B cell (primary cell): Measurements from ENCODE around the gene VAV2. TPM values are rescaled to one million over a fixed set of nuclear protein-coding genes. Genes with fewer than 3 reads are reported as not detected.

Source experiments
- ATAC-seq: fragments of 200-7000 bp; cut with Tn5 transposase; one replicate; pipeline ENCODE4 v1.10.0; 2021; ENCODE audit warnings: low read depth, mild to moderate bottlenecking, moderate number of reproducible peaks, moderate library complexity
- CTCF ChIA-PET: fragments of 350-600 bp; sonication (Branson Sonifier 250); formaldehyde crosslinking; loops from one replicate; lab custom pipeline; 2021; ENCODE audit warnings: antibody characterized with exemption, inconsistent platforms; lab: Charles Lee
- POLR2A ChIA-PET: fragments of 350-600 bp; sonication (Branson Sonifier 250); formaldehyde crosslinking; loops from one replicate; lab custom pipeline; 2021; ENCODE audit warnings: antibody characterized with exemption; lab: Charles Lee
- DNase-seq: peaks from one replicate; pipeline ENCODE4 v3.0.0; 2013
- H2AFZ ChIP-seq: 2 replicates; pipeline ENCODE4 v1.6.1; 2012; ENCODE audit warnings: mild to moderate bottlenecking, low read depth, low read length; ENCODE audit not compliant: insufficient read depth, poor library complexity, severe bottlenecking
- H3K27ac ChIP-seq, 2 donors: 1 replicate in 1 of 2; 2 replicates in 1 of 2; pipeline ENCODE4 v1.5.1; 2012 to 2013; ENCODE audit warnings: low read length in 2 of 2, mild to moderate bottlenecking in 2 of 2, moderate library complexity in 1 of 2
- H3K27me3 ChIP-seq, 4 experiments: fragments of 200-600 bp in 1 of 4; sonication (generic) in 1 of 4; replicated peaks in 1 of 4; 1 replicate in 2 of 4; 2 replicates in 2 of 4; pipeline versions ENCODE4 v1.6.1 to v1.7.0; 2013 to 2016; ENCODE audit warnings: low read length in 3 of 4, mild to moderate bottlenecking in 2 of 4, mixed read lengths in 1 of 4, moderate library complexity in 1 of 4; ENCODE audit not compliant: insufficient read depth in 4 of 4, control insufficient read depth in 3 of 4; ENCODE audit errors: control extremely low read depth in 1 of 4
- H3K36me3 ChIP-seq, 2 experiments: replicated peaks in 1 of 2; 1 replicate in 1 of 2; 2 replicates in 1 of 2; pipeline versions ENCODE4 v1.6.1 to v1.7.1; 2013; ENCODE audit warnings: low read length in 1 of 2; ENCODE audit not compliant: insufficient read depth in 2 of 2, control insufficient read depth in 1 of 2; ENCODE audit errors: control extremely low read depth in 1 of 2, extremely low read depth in 1 of 2
- H3K4me1 ChIP-seq, 2 donors: fragments of 200-600 bp in 1 of 2; sonication (generic) in 1 of 2; 1 replicate in 1 of 2; 2 replicates in 1 of 2; pipeline versions ENCODE4 v1.5.1 to v1.6.1; 2013 to 2017; ENCODE audit warnings: low read length in 2 of 2; ENCODE audit not compliant: control insufficient read depth in 2 of 2, insufficient read depth in 2 of 2
- H3K4me2 ChIP-seq: replicated peaks from 2 replicates; pipeline ENCODE3; 2012; ENCODE audit warnings: mild to moderate bottlenecking, low read depth, low read length; ENCODE audit not compliant: poor library complexity, severe bottlenecking
- H3K4me3 ChIP-seq, 5 experiments: fragments of 200-600 bp in 1 of 5; sonication (generic) in 1 of 5; 1 replicate in 3 of 5; 2 replicates in 2 of 5; pipeline versions ENCODE4 v1.5.1 to v1.7.0; 2011 to 2016; ENCODE audit warnings: low read length in 4 of 5, mild to moderate bottlenecking in 4 of 5, low read depth in 2 of 5, control low read depth in 1 of 5, moderate library complexity in 1 of 5; ENCODE audit not compliant: insufficient read depth in 1 of 5; ENCODE audit errors: control extremely low read depth in 1 of 5, extremely low read depth in 1 of 5
- H3K79me2 ChIP-seq: fragments of 200-600 bp; sonication (generic); one replicate; pipeline ENCODE4 v1.6.0; 2016; ENCODE audit warnings: low read length; ENCODE audit not compliant: control insufficient read depth, insufficient read depth
- H3K9ac ChIP-seq: fragments of 200-600 bp; sonication (generic); 2 replicates; pipeline ENCODE4 v1.6.1; 2017; ENCODE audit warnings: mild to moderate bottlenecking, low read length, moderate library complexity
- H3K9me3 ChIP-seq, 3 donors: one replicate each; pipeline versions ENCODE4 v1.6.1 to v1.7.1; 2013; ENCODE audit warnings: low read length in 2 of 3; ENCODE audit not compliant: control insufficient read depth in 2 of 3, insufficient read depth in 1 of 3; ENCODE audit errors: control extremely low read depth in 1 of 3
- H4K20me1 ChIP-seq: 2 replicates; pipeline ENCODE4 v1.6.0; 2012; ENCODE audit warnings: mild to moderate bottlenecking, low read length; ENCODE audit not compliant: insufficient read depth, control insufficient read depth, poor library complexity, severe bottlenecking
- H3K27ac Mint-ChIP-seq: one replicate; pipeline ENCODE4 v1.8.0; 2021; ENCODE audit warnings: mixed read lengths
- H3K27me3 Mint-ChIP-seq: one replicate; pipeline ENCODE4 v1.8.0; 2021; ENCODE audit warnings: mixed read lengths
- H3K4me1 Mint-ChIP-seq: one replicate; pipeline ENCODE4 v1.8.0; 2021; ENCODE audit warnings: mixed read lengths
- H3K4me3 Mint-ChIP-seq: one replicate; pipeline ENCODE4 v1.8.0; 2021; ENCODE audit warnings: mixed read lengths
- H3K9me3 Mint-ChIP-seq: one replicate; pipeline ENCODE4 v1.8.0; 2022; ENCODE audit warnings: mixed read lengths; ENCODE audit not compliant: insufficient read depth
- EZH2 ChIP-seq: IDR thresholded peaks from 2 replicates; pipeline ENCODE4 v1.6.1; 2012; ENCODE audit warnings: borderline replicate concordance, low read depth, mild to moderate bottlenecking, moderate library complexity, low read length; ENCODE audit not compliant: insufficient read depth, poor library complexity, severe bottlenecking
- WGBS: methylation state at CpG from one replicate; pipeline ENCODE4 v1.1.5; 2013; ENCODE audit warnings: missing lambda C conversion rate; ENCODE audit not compliant: insufficient coverage; 5-methylcytosine and 5-hydroxymethylcytosine counted together
- intact Hi-C: fragments of 100-400 bp; cut with micrococcal nuclease; formaldehyde crosslinking; loops from one replicate; pipeline ENCODE4 v1.10.0; 2022
- polyA plus RNA-seq: library from polyadenylated mRNA; depleted of rRNA; stranded (reverse); fragments of >200 nt; gene quantifications from 2 replicates; pipeline ENCODE4 v1.2.3, GENCODE V29; 2012
- total RNA-seq, 2 donors: library from RNA; stranded (reverse); fragments of 120-200 nt in 1 of 2; gene quantifications; 1 replicate in 1 of 2; 2 replicates in 1 of 2; pipeline versions ENCODE4 v1.2.3 to v1.2.4, GENCODE V29; 2013 to 2022
- TF ChIP-seq, protein P1 (sequence below): fragments of 200-600 bp; IDR thresholded peaks from one replicate; pipeline ENCODE4 v1.8.0; 2022; ENCODE audit warnings: antibody characterized with exemption, mild to moderate bottlenecking

Gene VAV2
- total and polyA plus RNA-seq, 2 donors (not counting 1 experiment from before 2014, with no cell fraction given): 34.4 to 128 TPM

GRCh38 chr9:133788045-133788818, 203.9 kb downstream of the VAV2 start:
- Histone ChIP-seq H3K27ac (peak overlapping the region; percentile 29 to 87), H3K4me3 (no peak overlapping the region), H3K27me3 (no peaks in the 10 kb centered on the region), H3K9ac (no peak overlapping the region), H4K20me1 (no peaks in the 10 kb centered on the region), H3K9me3 (no peaks in the 10 kb centered on the region), H3K36me3 (peaks cover 0 to 38% of the 10 kb centered on the region in 2 experiments), H2AFZ (no peak overlapping the region), H3K4me2 (peak overlapping the region; percentile 77), H3K4me1 (peaks cover 74 to 78% of the 10 kb centered on the region in 2 donors), H3K79me2 (peaks cover 36% of the 10 kb centered on the region)
- intact Hi-C loops: loop anchor here (5.0 kb wide), 1 partner anchor 51 kb away; the partner anchor contains the start of gene SARDH
- no peaks in the 10 kb centered on the region for H3K9me3 Mint-ChIP-seq
- peak overlapping the region; percentile 84 for H3K4me3 Mint-ChIP-seq
- ATAC-seq (no peak), DNase-seq (no peak)
- CTCF ChIA-PET: interaction anchor here (0.7 to 19.3 kb wide), 6 partner anchors 9 to 1725 kb away, joined by 3 to 561 read pairs (median 4); no protein-coding TSS in a partner anchor
- WGBS: 89% methylated on average over 26 of the region's 37 CpGs
- no peak for TF ChIP-seq EZH2
- TF ChIP-seq, protein P1, sequence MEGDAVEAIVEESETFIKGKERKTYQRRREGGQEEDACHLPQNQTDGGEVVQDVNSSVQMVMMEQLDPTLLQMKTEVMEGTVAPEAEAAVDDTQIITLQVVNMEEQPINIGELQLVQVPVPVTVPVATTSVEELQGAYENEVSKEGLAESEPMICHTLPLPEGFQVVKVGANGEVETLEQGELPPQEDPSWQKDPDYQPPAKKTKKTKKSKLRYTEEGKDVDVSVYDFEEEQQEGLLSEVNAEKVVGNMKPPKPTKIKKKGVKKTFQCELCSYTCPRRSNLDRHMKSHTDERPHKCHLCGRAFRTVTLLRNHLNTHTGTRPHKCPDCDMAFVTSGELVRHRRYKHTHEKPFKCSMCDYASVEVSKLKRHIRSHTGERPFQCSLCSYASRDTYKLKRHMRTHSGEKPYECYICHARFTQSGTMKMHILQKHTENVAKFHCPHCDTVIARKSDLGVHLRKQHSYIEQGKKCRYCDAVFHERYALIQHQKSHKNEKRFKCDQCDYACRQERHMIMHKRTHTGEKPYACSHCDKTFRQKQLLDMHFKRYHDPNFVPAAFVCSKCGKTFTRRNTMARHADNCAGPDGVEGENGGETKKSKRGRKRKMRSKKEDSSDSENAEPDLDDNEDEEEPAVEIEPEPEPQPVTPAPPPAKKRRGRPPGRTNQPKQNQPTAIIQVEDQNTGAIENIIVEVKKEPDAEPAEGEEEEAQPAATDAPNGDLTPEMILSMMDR: no peak
- no peaks in the 10 kb centered on the region for H3K27me3 Mint-ChIP-seq
- POLR2A ChIA-PET: interaction anchor here (0.6 to 2.6 kb wide), 5 partner anchors 50 to 489 kb away, joined by 3 to 18 read pairs (median 6); partner anchors contain the start of gene SARDH
- H3K4me1 Mint-ChIP-seq: peaks cover 86% of the 10 kb centered on the region
- peak overlapping the region; percentile 97 for H3K27ac Mint-ChIP-seq

GRCh38 chr9:133787754-133788025, 204.4 kb downstream of the VAV2 start:
- Histone ChIP-seq H3K9me3 (no peaks in the 10 kb centered on the region), H2AFZ (no peak overlapping the region), H3K27ac (peak overlapping the region; percentile 87 to 95), H3K36me3 (peaks cover 0 to 38% of the 10 kb centered on the region in 2 experiments), H3K27me3 (no peaks in the 10 kb centered on the region), H3K9ac (no peak overlapping the region), H3K4me1 (peaks cover 74 to 78% of the 10 kb centered on the region in 2 donors), H3K4me2 (peak overlapping the region; percentile 77), H3K4me3 (peak overlapping the region in 1 of 5 experiments; percentile 23), H4K20me1 (no peaks in the 10 kb centered on the region), H3K79me2 (peaks cover 37% of the 10 kb centered on the region)
- intact Hi-C loops: loop anchor here (1.0 to 5.0 kb wide), 5 partner anchors 35 to 238 kb away; partner anchors contain the start of genes BRD3OS and SARDH
- WGBS: 26% methylated on average over 2 of the region's 5 CpGs
- peak; percentile 70 for DNase-seq
- Mint-ChIP-seq H3K9me3 (no peaks in the 10 kb centered on the region), H3K4me3 (peak overlapping the region; percentile 84), H3K4me1 (peaks cover 86% of the 10 kb centered on the region), H3K27me3 (no peaks in the 10 kb centered on the region), H3K27ac (peak overlapping the region; percentile 97)
- TF ChIP-seq EZH2: no peak
- TF ChIP-seq, protein P1: no peak
- ChIA-PET CTCF (interaction anchor here (0.7 to 19.3 kb wide), 8 partner anchors 9 to 1724 kb away, joined by 3 to 561 read pairs (median 3); partner anchors contain the start of gene BRD3OS), POLR2A (interaction anchor here (0.6 to 2.6 kb wide), 5 partner anchors 50 to 489 kb away, joined by 3 to 18 read pairs (median 6); partner anchors contain the start of gene SARDH)
- peak; percentile 73 for ATAC-seq
